Hippocampal formation (tissue), 2 donors: ENCODE results near the gene ABLIM3.

Experiments used
- DNase-seq, 2 donors: peaks; one replicate each; lab custom pipeline; 2025; lab: John Stamatoyannopoulos, UW

Gene ABLIM3

DNA sequence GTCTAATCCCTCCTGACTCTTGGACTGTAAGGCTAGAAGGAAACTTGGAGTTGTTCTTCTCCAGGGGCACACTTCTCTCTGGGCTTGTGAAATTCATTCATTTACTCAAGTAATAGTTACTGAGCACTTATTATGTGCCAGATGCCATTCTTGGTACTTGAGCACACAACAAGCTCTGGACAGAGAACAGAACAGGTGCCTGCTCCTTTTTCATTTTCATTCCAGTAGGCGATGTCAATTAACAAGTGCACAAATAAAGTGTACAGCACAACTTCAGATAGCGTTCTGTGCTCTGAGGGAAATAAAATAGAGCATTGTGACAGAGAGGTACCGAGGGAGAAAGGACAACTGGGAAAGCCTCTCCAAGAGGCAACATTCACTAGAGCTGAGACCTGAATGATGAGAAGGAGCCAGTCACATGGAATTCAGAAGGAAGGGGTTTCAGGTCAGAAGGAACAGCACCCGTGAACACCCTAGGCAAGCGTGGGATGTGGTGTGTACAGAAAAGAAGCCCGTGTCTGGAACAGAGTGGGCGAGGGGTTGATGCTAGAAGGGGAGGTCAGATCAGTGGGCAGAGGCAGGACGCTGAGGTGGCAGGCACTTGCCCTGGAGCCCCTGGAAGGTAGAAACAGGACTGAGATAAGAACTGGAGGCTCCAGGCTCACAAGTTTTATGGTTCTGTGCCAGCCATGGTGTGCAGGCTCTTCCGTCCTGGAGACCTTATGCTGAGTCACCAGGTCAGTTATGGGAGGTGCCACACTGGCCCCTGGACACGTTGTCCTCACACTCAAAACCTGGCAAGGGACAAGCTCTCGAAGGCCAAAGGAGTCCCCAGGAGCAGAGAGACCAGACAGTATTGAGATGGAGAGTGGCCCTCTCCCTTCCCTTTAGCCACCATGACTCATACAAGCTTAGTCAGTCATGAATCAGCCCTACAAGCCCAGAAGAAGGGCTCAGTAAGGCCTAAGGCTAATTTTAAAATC is 7.2 kb upstream of the ABLIM3 start:
- no peak for DNase-seq

- DNase-seq, result no peak
Measured at GRCh38 chr5:149134778-149135500, 6.4 kb upstream of the ABLIM3 start.

DNA sequence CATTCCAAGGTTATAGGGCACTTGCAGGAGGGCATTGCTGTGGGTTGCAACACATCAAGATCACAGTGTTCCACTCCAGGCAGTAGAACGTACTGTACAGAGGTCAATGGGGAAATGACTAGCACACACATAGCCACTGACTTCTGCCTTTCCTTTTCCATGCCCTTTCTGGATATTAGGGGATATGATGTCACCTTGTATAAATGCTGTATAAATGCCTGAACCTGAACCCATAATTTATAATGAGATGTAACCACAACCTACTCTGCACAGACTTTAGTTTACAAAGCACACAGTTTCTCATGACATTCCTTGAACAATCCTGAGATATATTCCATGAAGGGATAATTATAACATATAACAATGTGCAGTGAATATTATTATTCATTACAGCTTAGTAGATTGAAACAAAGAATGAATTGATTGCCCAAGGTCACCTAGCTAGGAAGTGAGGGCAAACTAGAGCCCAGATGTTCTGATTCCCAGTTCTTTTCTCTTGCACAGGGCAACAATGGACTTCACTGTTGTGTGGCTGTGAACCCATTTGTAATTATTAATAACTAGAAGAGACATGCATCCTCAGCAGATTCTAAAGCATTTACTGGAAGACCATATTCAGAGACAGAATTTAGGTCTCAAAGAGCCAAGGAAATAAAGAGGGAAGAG is 5.6 kb upstream of the ABLIM3 start:
- no peak for DNase-seq

DNA sequence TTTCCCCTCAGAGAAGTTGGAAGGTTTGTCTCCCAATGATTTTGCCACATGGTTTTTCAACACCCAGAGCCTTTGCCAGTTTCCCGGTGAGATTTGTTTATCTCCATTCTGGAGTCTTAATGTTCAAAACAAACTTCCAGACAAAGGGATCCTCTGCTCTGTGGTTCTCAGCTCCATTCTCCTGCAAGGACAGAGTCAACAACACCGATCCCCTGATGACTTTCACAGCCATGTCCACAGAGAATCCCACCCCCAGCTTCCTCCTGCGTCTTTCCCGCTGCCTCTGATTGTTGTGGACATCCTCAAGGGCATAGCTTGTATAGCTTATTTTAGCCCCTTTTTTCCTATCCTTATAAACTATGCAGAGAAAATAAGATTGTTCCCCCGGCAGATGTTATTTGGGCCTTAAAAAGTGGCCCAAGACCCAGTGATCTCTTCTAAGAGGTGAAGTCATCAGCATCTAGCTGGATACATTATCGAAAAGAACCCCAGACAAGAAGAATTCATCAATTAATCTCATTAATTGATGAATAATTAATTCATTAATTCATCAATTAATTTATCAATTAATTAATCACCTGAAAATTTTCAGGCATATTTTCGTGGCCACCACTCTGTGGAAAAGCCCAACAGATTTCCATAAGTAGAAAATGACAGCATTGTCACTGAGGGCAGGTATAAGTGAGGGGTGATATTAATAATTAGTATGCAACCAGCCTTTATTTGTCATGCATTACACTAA is 2.9 kb upstream of the ABLIM3 start:
- DNase-seq, result no peak

- DNase-seq, result no peak
Measured at GRCh38 chr5:149140197-149141002, 893 bp upstream of the ABLIM3 start.

- peak; percentile 19 to 24 for DNase-seq
Measured at GRCh38 chr5:149141957-149142851, 911 bp downstream of the ABLIM3 start.

DNA sequence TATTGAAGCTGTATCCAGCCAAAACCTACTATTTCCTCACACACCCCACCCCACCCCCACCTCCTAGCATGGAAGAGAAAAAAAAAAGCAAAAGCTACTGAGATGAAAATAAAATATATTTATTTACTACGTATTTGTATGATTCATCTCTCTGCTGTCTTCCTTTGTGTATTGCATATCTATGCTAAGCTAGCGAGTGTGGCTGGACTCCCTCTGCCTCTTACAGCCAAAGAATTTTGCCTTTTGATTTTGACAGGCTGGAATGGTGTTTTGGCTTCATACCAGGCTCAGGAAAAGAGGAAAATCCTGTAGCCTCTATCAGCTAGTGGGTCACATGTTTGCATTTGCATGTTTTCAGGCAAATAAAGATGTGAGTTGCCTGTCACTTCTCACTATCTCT is 2.2 kb downstream of the ABLIM3 start:
- DNase-seq, result no peak

- no peak for DNase-seq
Measured at GRCh38 chr5:149144637-149145036, 3.3 kb downstream of the ABLIM3 start.

DNA sequence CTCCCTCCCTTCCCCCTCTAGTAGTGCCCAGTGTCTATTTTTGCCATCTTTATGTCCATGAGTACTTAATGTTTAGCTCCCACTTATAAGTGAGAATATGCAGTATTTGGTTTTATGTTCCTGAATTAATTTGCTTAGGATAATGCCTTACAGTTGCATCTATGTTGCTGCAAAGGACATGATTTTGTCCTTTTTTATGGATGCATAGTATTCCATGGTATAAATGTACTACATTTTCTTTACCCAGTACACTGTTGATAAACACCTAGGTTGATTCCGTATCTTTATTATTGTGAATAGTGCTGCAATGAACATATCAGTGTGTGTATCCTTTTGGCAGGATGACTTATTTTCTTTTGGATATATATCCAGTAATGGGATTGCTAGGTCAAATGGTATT is 3.8 kb downstream of the ABLIM3 start:
- no peak for DNase-seq

GRCh38 chr5:149147676-149148075 is 6.4 kb downstream of the ABLIM3 start:
- no peak for DNase-seq

DNA sequence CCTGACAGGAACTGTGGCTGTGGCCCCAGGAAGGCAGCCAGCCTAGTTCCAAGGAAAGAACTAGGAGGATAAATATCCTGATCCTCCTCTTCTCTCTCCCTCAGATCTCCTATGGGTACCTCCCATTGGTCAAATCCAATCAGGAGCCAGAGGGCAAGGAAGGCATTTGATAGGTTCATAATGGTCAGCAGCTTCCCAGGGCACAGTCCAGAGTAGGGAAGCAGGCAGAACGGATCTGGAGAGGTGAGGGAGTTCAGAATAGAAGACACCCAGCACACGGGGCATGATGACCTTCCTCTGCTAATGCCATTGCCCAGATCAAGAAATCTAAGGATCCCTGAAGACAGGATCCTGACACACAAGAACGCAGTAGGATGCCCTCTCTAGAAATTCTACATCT is 8.6 kb downstream of the ABLIM3 start:
- no peak for DNase-seq

GRCh38 chr5:149150457-149150856 is 9.2 kb downstream of the ABLIM3 start:
- no peak for DNase-seq

GRCh38 chr5:149151717-149152116 is 10.4 kb downstream of the ABLIM3 start:
- no peak for DNase-seq

- no peak for DNase-seq
Measured at GRCh38 chr5:149152317-149152746, 11.0 kb downstream of the ABLIM3 start.

- DNase-seq, result no peak
Measured at GRCh38 chr5:149153193-149153750, 12.0 kb downstream of the ABLIM3 start.

DNA sequence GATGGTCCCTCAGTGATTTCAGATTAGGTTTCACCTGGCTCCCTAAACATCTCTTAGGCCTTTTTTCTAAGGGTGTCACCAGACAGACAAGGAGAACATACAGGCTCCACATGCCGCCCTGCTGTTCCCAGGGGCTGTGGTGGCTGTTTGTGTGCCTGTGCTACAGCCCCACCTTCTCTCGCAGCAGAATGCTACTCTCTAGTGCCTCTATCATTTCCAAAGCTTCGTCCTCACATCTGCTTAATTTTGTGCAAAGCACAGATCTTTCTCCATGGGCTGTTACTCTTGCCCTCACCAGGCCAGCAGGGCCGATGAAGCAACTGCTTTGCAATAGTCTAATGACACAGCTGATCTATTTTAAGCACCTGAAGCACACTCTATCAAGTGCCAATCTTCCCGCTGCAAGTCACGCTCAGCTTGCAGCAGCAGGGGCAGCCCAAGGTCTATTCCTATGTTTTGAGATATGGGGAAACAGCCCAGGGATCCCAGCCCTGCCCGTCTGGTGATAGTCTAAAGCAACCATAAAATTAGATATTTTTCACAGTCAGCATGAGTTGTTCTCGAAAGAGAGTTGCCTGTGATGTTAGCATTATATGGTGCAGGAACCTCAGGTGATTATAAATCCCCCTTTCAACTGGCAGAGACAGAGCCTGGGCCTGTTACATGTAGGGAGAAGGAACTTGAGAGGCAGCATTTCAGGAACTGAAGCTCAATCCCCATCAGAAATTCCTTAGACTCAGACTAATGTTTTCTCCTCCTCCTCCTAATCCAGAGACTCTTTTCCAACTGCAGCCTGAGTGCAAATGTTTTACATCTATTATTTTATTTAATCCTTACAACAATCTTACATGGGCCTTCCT is 12.7 kb downstream of the ABLIM3 start:
- DNase-seq, result no peak

DNA sequence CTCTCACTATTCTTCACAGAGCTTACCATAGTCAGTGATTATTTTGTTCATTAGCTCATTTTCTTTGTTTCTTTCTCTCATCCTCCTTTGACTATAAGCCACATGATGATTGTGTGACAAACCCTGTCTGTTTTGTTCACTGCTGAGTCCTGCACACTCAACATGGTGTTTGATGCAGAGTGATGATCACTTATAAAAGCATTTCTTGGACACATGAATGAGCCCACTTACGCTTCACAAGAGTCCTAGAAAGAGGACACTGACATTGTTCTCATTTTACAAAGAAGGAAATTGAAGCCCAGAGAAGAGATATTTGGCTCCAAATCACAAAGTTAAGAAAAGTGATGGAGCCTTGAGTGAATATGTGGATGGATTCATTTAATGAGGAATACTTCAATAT is 13.4 kb downstream of the ABLIM3 start:
- no peak for DNase-seq

- no peak for DNase-seq
Measured at GRCh38 chr5:149156435-149157083, 15.3 kb downstream of the ABLIM3 start.
